ENCODE data around the gene FIBP.

DNA sequence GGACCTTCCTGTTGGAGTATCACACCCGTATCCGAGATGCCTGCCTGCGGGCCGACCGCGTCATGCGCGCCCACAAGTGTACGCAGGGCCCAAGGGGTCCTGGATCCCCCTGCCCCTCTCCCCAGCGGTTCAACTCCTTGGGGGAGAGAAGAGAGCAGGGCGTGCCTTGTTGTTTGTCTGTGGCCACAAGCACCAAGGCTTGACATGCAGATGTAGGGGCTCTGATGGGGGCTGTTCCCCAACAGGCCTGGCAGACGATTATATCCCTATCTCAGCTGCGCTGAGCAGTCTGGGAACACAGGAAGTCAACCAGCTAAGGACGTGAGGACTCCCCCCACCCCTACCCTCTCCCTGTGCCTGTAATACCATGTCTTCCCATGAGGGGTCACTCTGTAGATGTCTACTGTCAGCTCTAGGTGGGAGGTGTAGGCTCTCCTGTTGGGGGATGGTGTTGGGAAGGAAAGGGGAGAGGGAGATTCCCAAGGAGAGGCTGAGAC lies 37.1 kb downstream of the FIBP start:
- TF ChIP-seq, protein P1, sequence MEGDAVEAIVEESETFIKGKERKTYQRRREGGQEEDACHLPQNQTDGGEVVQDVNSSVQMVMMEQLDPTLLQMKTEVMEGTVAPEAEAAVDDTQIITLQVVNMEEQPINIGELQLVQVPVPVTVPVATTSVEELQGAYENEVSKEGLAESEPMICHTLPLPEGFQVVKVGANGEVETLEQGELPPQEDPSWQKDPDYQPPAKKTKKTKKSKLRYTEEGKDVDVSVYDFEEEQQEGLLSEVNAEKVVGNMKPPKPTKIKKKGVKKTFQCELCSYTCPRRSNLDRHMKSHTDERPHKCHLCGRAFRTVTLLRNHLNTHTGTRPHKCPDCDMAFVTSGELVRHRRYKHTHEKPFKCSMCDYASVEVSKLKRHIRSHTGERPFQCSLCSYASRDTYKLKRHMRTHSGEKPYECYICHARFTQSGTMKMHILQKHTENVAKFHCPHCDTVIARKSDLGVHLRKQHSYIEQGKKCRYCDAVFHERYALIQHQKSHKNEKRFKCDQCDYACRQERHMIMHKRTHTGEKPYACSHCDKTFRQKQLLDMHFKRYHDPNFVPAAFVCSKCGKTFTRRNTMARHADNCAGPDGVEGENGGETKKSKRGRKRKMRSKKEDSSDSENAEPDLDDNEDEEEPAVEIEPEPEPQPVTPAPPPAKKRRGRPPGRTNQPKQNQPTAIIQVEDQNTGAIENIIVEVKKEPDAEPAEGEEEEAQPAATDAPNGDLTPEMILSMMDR (conservative IDR thresholded peaks at IDR 0.05; ENCODE audit: low read depth, low read length): peak; percentile 87
- TF ChIP-seq EZH2 (IDR thresholded peaks at IDR 0.05; ENCODE audit: low read length, unreplicated experiment): no peak
- TF ChIP-seq EZH2phosphoT487 (IDR thresholded peaks at IDR 0.05; ENCODE audit: borderline replicate concordance, low read length): no peak
